ENCODE results near the gene ATP6AP1. TPM values are rescaled to one million over a fixed set of nuclear protein-coding genes. Genes with fewer than 3 reads are reported as not detected.
A peak's percentile ranks its signal among the peaks of the same experiment; 100 is the strongest.

Gene ATP6AP1
- total and polyA plus RNA-seq, 2 donors (not counting 1 experiment from before 2014, with no cell fraction given): 47.1 to 57.7 TPM

GRCh38 chrX:154379569-154379951 lies 48.9 kb upstream of the ATP6AP1 start:
- Histone ChIP-seq H3K4me1 (ENCODE audit: control insufficient read depth in 2 of 2, insufficient read depth in 2 of 2, low read length in 2 of 2) (peaks cover 23 to 33% of the 10 kb centered on the region in 2 donors), H3K27me3 (replicated peaks in 1 of 4; ENCODE audit: control extremely low read depth in 1 of 4, control insufficient read depth in 3 of 4, insufficient read depth in 4 of 4, low read length in 3 of 4) (no peaks in the 10 kb centered on the region), H4K20me1 (ENCODE audit: control insufficient read depth, insufficient read depth, low read length, poor library complexity, severe bottlenecking) (no peaks in the 10 kb centered on the region), H3K4me2 (replicated peaks; ENCODE audit: low read depth, low read length, poor library complexity, severe bottlenecking) (peak overlapping the region; percentile 83), H3K4me3 (ENCODE audit: control extremely low read depth in 1 of 5, extremely low read depth in 1 of 5, insufficient read depth in 1 of 5, low read depth in 2 of 5, low read length in 4 of 5) (peak overlapping the region in 4 of 5 experiments; percentile 67 to 83 (median 72)), H3K36me3 (replicated peaks in 1 of 2; ENCODE audit: control extremely low read depth in 1 of 2, control insufficient read depth in 1 of 2, extremely low read depth in 1 of 2, insufficient read depth in 2 of 2, low read length in 1 of 2) (peaks cover 0 to 7% of the 10 kb centered on the region in 2 experiments), H2AFZ (ENCODE audit: insufficient read depth, low read depth, low read length, poor library complexity, severe bottlenecking) (peak overlapping the region; percentile 33), H3K9me3 (ENCODE audit: control extremely low read depth in 1 of 3, control insufficient read depth in 2 of 3, insufficient read depth in 1 of 3, low read length in 2 of 3) (no peaks in the 10 kb centered on the region), H3K79me2 (ENCODE audit: control insufficient read depth, insufficient read depth, low read length) (peaks cover 10% of the 10 kb centered on the region), H3K9ac (ENCODE audit: low read length) (peak overlapping the region; percentile 95), H3K27ac (ENCODE audit: low read length in 2 of 2) (peak overlapping the region; percentile 90 to 99)
- Mint-ChIP-seq H3K27me3 (no peaks in the 10 kb centered on the region), H3K27ac (peak overlapping the region; percentile 91), H3K9me3 (ENCODE audit: insufficient read depth) (no peaks in the 10 kb centered on the region), H3K4me1 (peaks cover 26% of the 10 kb centered on the region), H3K4me3 (peak overlapping the region; percentile 86)
- CTCF ChIA-PET: no interaction called here
- WGBS (ENCODE audit: insufficient coverage): 0% methylated on average over 30 of the region's 38 CpGs
- intact Hi-C loops (cut with micrococcal nuclease): loop anchor here (1.0 to 10.0 kb wide), 3 partner anchors 8 to 407 kb away; partner anchors contain the start of genes HCFC1, MECP2 and TMEM187
- POLR2A ChIA-PET: interaction anchor here (0.7 to 1.8 kb wide), 5 partner anchors 8 to 32 kb away, joined by 3 to 8 read pairs (median 5); partner anchors contain the start of gene RPL10
- no peak for DNase-seq
- no peak for ATAC-seq (ENCODE audit: low read depth)
- TF ChIP-seq CTCF (IDR thresholded peaks at IDR 0.05): no peak
- TF ChIP-seq EZH2 (IDR thresholded peaks at IDR 0.05; ENCODE audit: borderline replicate concordance, insufficient read depth, low read depth, low read length, poor library complexity, severe bottlenecking): no peak

- Mint-ChIP-seq H3K4me3 (peak overlapping the region; percentile 86), H3K9me3 (ENCODE audit: insufficient read depth) (no peaks in the 10 kb centered on the region), H3K27me3 (no peaks in the 10 kb centered on the region), H3K4me1 (peaks cover 27% of the 10 kb centered on the region), H3K27ac (peak overlapping the region; percentile 91)
- Histone ChIP-seq H3K36me3 (replicated peaks in 1 of 2; ENCODE audit: control extremely low read depth in 1 of 2, control insufficient read depth in 1 of 2, extremely low read depth in 1 of 2, insufficient read depth in 2 of 2, low read length in 1 of 2) (peaks cover 0 to 7% of the 10 kb centered on the region in 2 experiments), H3K27me3 (replicated peaks in 1 of 4; ENCODE audit: control extremely low read depth in 1 of 4, control insufficient read depth in 3 of 4, insufficient read depth in 4 of 4, low read length in 3 of 4) (no peaks in the 10 kb centered on the region), H3K4me1 (ENCODE audit: control insufficient read depth in 2 of 2, insufficient read depth in 2 of 2, low read length in 2 of 2) (peaks cover 19 to 30% of the 10 kb centered on the region in 2 donors), H3K79me2 (ENCODE audit: control insufficient read depth, insufficient read depth, low read length) (peaks cover 10% of the 10 kb centered on the region), H3K4me2 (replicated peaks; ENCODE audit: low read depth, low read length, poor library complexity, severe bottlenecking) (peak overlapping the region; percentile 83), H3K9ac (ENCODE audit: low read length) (peak overlapping the region; percentile 95), H3K4me3 (ENCODE audit: control extremely low read depth in 1 of 5, extremely low read depth in 1 of 5, insufficient read depth in 1 of 5, low read depth in 2 of 5, low read length in 4 of 5) (peak overlapping the region in 4 of 5 experiments; percentile 67 to 83 (median 72)), H3K27ac (ENCODE audit: low read length in 2 of 2) (peak overlapping the region; percentile 90 to 99), H4K20me1 (ENCODE audit: control insufficient read depth, insufficient read depth, low read length, poor library complexity, severe bottlenecking) (no peaks in the 10 kb centered on the region), H2AFZ (ENCODE audit: insufficient read depth, low read depth, low read length, poor library complexity, severe bottlenecking) (no peak overlapping the region), H3K9me3 (ENCODE audit: control extremely low read depth in 1 of 3, control insufficient read depth in 2 of 3, insufficient read depth in 1 of 3, low read length in 2 of 3) (no peaks in the 10 kb centered on the region)
- intact Hi-C loops (cut with micrococcal nuclease): no loop called here
- CTCF ChIA-PET: no interaction called here
- WGBS (ENCODE audit: insufficient coverage): 73% methylated on average over 12 of the region's 13 CpGs
- no peak for DNase-seq
- POLR2A ChIA-PET: interaction anchor here (1.0 to 1.6 kb wide), 2 partner anchors 9 to 33 kb away, joined by 4 to 8 read pairs; no protein-coding TSS in a partner anchor
- TF ChIP-seq EZH2 (IDR thresholded peaks at IDR 0.05; ENCODE audit: borderline replicate concordance, insufficient read depth, low read depth, low read length, poor library complexity, severe bottlenecking): no peak
- TF ChIP-seq CTCF (IDR thresholded peaks at IDR 0.05): no peak
- ATAC-seq (ENCODE audit: low read depth): no peak
Observed at GRCh38 chrX:154380153-154380552, 48.3 kb upstream of the ATP6AP1 start.
